ENCODE measurements around the gene APOO. TPM values are rescaled to one million over a fixed set of nuclear protein-coding genes. Genes with fewer than 3 reads are reported as not detected.

Gene APOO
- total RNA-seq, 1 donor from 2014 or later: 35.4 TPM

GRCh38 chrX:23822397-23822796 lies 85.3 kb downstream of the APOO start:
- DNase-seq (ENCODE audit: extremely low spot score, unreplicated experiment): no peak

GRCh38 chrX:23821847-23822246 lies 85.9 kb downstream of the APOO start:
- Mint-ChIP-seq H3K4me1 (ENCODE audit: unreplicated experiment) (peaks cover 13% of the 10 kb centered on the region), H3K36me3 (ENCODE audit: unreplicated experiment) (no peaks in the 10 kb centered on the region), H3K27me3 (ENCODE audit: unreplicated experiment) (no peaks in the 10 kb centered on the region), H3K4me3 (ENCODE audit: unreplicated experiment) (no peak overlapping the region), H3K27ac (ENCODE audit: unreplicated experiment) (no peak overlapping the region), H3K9me3 (ENCODE audit: unreplicated experiment) (no peaks in the 10 kb centered on the region)
- no peak for DNase-seq (ENCODE audit: extremely low spot score, unreplicated experiment)
- no peak for TF ChIP-seq CTCF (IDR thresholded peaks at IDR 0.05)

More at GRCh38 chrX:23822397-23822796, 85.3 kb downstream of the APOO start:
- no peaks in the 10 kb centered on the region for H3K9me3 Mint-ChIP-seq (ENCODE audit: unreplicated experiment)
- H3K27me3 Mint-ChIP-seq (ENCODE audit: unreplicated experiment): no peaks in the 10 kb centered on the region
- H3K27ac Mint-ChIP-seq (ENCODE audit: unreplicated experiment): peak overlapping the region; percentile 38
- TF ChIP-seq CTCF (IDR thresholded peaks at IDR 0.05): no peak
- no peak overlapping the region for H3K4me3 Mint-ChIP-seq (ENCODE audit: unreplicated experiment)
- H3K36me3 Mint-ChIP-seq (ENCODE audit: unreplicated experiment): no peaks in the 10 kb centered on the region
- H3K4me1 Mint-ChIP-seq (ENCODE audit: unreplicated experiment): peaks cover 13% of the 10 kb centered on the region

- H3K9me3 Mint-ChIP-seq (ENCODE audit: unreplicated experiment): no peaks in the 10 kb centered on the region
- H3K27me3 Mint-ChIP-seq (ENCODE audit: unreplicated experiment): no peaks in the 10 kb centered on the region
- DNase-seq (ENCODE audit: extremely low spot score, unreplicated experiment): no peak
- no peak overlapping the region for H3K27ac Mint-ChIP-seq (ENCODE audit: unreplicated experiment)
- no peak overlapping the region for H3K4me3 Mint-ChIP-seq (ENCODE audit: unreplicated experiment)
- H3K4me1 Mint-ChIP-seq (ENCODE audit: unreplicated experiment): peaks cover 13% of the 10 kb centered on the region
- no peaks in the 10 kb centered on the region for H3K36me3 Mint-ChIP-seq (ENCODE audit: unreplicated experiment)
- no peak for TF ChIP-seq CTCF (IDR thresholded peaks at IDR 0.05)
These were observed 87.4 kb downstream of the APOO start for GRCh38 chrX:23820235-23820782.

GRCh38 chrX:23819385-23820234 lies 88.1 kb downstream of the APOO start:
- peaks cover 13% of the 10 kb centered on the region for H3K4me1 Mint-ChIP-seq (ENCODE audit: unreplicated experiment)
- H3K9me3 Mint-ChIP-seq (ENCODE audit: unreplicated experiment): no peaks in the 10 kb centered on the region
- no peaks in the 10 kb centered on the region for H3K36me3 Mint-ChIP-seq (ENCODE audit: unreplicated experiment)
- H3K4me3 Mint-ChIP-seq (ENCODE audit: unreplicated experiment): no peak overlapping the region
- no peak for DNase-seq (ENCODE audit: extremely low spot score, unreplicated experiment)
- no peak overlapping the region for H3K27ac Mint-ChIP-seq (ENCODE audit: unreplicated experiment)
- no peak for TF ChIP-seq CTCF (IDR thresholded peaks at IDR 0.05)
- no peaks in the 10 kb centered on the region for H3K27me3 Mint-ChIP-seq (ENCODE audit: unreplicated experiment)

- Mint-ChIP-seq H3K27ac (ENCODE audit: unreplicated experiment) (no peak overlapping the region), H3K4me1 (ENCODE audit: unreplicated experiment) (peaks cover 13% of the 10 kb centered on the region), H3K9me3 (ENCODE audit: unreplicated experiment) (no peaks in the 10 kb centered on the region), H3K27me3 (ENCODE audit: unreplicated experiment) (no peaks in the 10 kb centered on the region), H3K36me3 (ENCODE audit: unreplicated experiment) (no peaks in the 10 kb centered on the region), H3K4me3 (ENCODE audit: unreplicated experiment) (no peak overlapping the region)
- DNase-seq (ENCODE audit: extremely low spot score, unreplicated experiment): no peak
- no peak for TF ChIP-seq CTCF (IDR thresholded peaks at IDR 0.05)
These were observed 89.8 kb downstream of the APOO start for GRCh38 chrX:23817979-23818336.
